ENCODE data around the gene PTK6.
"Not testable (repeated sequence)": the region's sequence is repeated elsewhere in the genome, so short reads cannot be mapped to it uniquely, and the experiment has no call there.

PTK6 gene

GRCh38 chr20:63536997-63537524, at the start of gene PTK6:
Gene PTK6, minus strand, starts transcription at chr20:63537376. Its CDS starts 62 bp downstream, at chr20:63537314.
- DNase-seq (ENCODE audit: low read depth in 2 of 2): peak in 1 of 2 donors; percentile 41

GRCh38 chr20:63586797-63587196, 49.6 kb upstream of the PTK6 start:
- no peak for DNase-seq (ENCODE audit: low read depth in 2 of 2)

GRCh38 chr20:63585616-63586565, 48.7 kb upstream of the PTK6 start:
- DNase-seq (ENCODE audit: low read depth in 2 of 2): no peak

GRCh38 chr20:63582382-63583063, 45.3 kb upstream of the PTK6 start:
- DNase-seq (ENCODE audit: low read depth in 2 of 2): no peak

GRCh38 chr20:63580796-63581461, 43.8 kb upstream of the PTK6 start:
- DNase-seq (ENCODE audit: low read depth in 2 of 2): peak; percentile 47 to 50

- DNase-seq (ENCODE audit: low read depth in 2 of 2): no peak
Observed at GRCh38 chr20:63579017-63579694, 42.0 kb upstream of the PTK6 start.

- no peak for DNase-seq (ENCODE audit: low read depth in 2 of 2)
Observed at GRCh38 chr20:63578224-63579016, 41.2 kb upstream of the PTK6 start.

GRCh38 chr20:63577317-63577894, 40.2 kb upstream of the PTK6 start:
- no peak for DNase-seq (ENCODE audit: low read depth in 2 of 2)

GRCh38 chr20:63576311-63576710, 39.1 kb upstream of the PTK6 start:
- no peak for DNase-seq (ENCODE audit: low read depth in 2 of 2)

- no peak for DNase-seq (ENCODE audit: low read depth in 2 of 2)
Observed at GRCh38 chr20:63574829-63575743, 37.9 kb upstream of the PTK6 start.

- DNase-seq (ENCODE audit: low read depth in 2 of 2): peak in 1 of 2 donors; percentile 19
Observed at GRCh38 chr20:63574156-63574828, 37.1 kb upstream of the PTK6 start, which contains the start of gene HELZ2. Gene HELZ2, minus strand, starts transcription at chr20:63574239. Its CDS starts 1,854 bp downstream, at chr20:63572385.

GRCh38 chr20:63573647-63574131, 36.5 kb upstream of the PTK6 start:
- no peak for DNase-seq (ENCODE audit: low read depth in 2 of 2)

- DNase-seq (ENCODE audit: low read depth in 2 of 2): no peak
Observed at GRCh38 chr20:63572788-63573646, 35.8 kb upstream of the PTK6 start.

GRCh38 chr20:63572071-63572787, 35.1 kb upstream of the PTK6 start:
- DNase-seq (ENCODE audit: low read depth in 2 of 2): no peak

GRCh38 chr20:63571087-63571478, 33.9 kb upstream of the PTK6 start:
- not testable (repeated sequence) for DNase-seq (ENCODE audit: low read depth in 2 of 2)

- DNase-seq (ENCODE audit: low read depth in 2 of 2): no peak
Observed at GRCh38 chr20:63570281-63571086, 33.3 kb upstream of the PTK6 start.
